Retinal pigment epithelial cell (primary cell): ENCODE measurements around the gene IRS2.

Source experiments
- DNase-seq: peaks from one replicate; pipeline ENCODE4 v3.0.0-alpha.2; 2010; ENCODE audit warnings: low read depth
- H3K4me3 ChIP-seq: 2 replicates; pipeline ENCODE4 v1.5.1; 2011; ENCODE audit warnings: mild to moderate bottlenecking, low read length, control low read depth, moderate library complexity
- TF ChIP-seq, protein P1 (sequence below): conservative IDR thresholded peaks from 2 replicates; pipeline ENCODE4 v1.5.1; 2011; ENCODE audit warnings: low read depth, low read length, control low read depth, inconsistent platforms

The IRS2 gene

DNA sequence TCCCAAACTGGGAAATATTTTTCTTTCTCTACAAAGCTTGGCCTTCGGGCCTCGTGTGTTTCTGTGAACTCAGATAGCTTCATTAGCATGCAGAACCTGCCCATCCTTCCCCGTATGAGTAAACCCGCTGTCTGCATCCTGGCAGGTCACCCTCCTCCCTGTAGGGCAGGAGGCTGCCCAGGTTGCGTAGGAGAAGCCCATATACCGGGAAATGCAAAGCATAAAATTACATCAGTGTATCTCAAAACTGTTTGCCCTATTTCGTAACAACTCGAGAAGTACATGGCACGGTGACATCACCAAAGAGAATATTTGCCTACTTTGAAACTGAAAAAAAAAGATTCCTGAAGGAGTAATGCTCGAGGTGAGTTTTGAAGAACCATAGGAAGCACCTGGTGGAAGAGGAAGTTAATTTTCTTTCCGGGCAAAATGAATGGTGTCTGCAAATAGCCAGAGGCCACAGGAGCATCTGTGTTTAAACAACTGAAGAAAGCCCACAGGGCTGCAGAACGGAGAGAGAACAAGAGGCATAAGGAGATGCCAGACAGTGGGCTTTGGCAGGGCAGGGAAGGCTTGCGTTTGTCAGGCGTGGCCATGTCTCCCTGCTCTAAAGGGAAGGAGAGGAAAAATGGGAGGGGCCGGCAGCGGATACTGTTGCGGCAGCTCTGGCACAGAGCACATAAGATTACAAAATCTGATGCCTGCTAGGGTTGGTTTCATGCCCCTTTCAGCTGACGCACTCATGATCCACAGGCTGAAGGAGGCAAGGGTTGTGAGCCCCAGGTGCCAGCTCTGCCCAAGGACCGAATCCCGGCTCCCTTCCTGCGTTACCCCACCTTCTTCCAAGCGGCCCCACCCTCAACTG lies 81.4 kb downstream of the IRS2 start:
- H3K4me3 ChIP-seq: no peak overlapping the region
- TF ChIP-seq, protein P1, sequence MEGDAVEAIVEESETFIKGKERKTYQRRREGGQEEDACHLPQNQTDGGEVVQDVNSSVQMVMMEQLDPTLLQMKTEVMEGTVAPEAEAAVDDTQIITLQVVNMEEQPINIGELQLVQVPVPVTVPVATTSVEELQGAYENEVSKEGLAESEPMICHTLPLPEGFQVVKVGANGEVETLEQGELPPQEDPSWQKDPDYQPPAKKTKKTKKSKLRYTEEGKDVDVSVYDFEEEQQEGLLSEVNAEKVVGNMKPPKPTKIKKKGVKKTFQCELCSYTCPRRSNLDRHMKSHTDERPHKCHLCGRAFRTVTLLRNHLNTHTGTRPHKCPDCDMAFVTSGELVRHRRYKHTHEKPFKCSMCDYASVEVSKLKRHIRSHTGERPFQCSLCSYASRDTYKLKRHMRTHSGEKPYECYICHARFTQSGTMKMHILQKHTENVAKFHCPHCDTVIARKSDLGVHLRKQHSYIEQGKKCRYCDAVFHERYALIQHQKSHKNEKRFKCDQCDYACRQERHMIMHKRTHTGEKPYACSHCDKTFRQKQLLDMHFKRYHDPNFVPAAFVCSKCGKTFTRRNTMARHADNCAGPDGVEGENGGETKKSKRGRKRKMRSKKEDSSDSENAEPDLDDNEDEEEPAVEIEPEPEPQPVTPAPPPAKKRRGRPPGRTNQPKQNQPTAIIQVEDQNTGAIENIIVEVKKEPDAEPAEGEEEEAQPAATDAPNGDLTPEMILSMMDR: no peak
- no peak for DNase-seq

DNA sequence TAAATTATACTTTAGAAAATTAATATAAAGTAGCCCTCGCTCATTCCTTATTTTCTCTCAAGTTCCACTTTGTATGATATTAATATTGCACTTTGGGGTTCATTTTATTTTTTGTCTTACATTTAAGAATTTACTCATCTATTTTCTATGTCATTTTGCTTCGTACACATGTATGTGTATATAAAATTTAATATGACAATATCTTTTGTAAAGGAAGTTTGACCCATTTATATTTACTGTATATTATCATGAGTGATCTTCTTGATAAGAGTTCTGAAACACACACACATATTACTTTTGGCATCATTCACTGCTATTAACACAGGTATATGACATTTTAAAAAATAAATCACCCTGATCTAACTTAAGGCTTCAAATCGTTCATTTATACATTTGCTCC lies 83.1 kb downstream of the IRS2 start:
- no peak for DNase-seq
- H3K4me3 ChIP-seq: no peak overlapping the region
- TF ChIP-seq, protein P1: no peak
